Endothelial cell (in vitro differentiated cells): Measurements from ENCODE around the gene SLC7A8. TPM values are rescaled to one million over a fixed set of nuclear protein-coding genes. Genes with fewer than 3 reads are reported as not detected.

Experiments used
- DNase-seq: peaks from one replicate; pipeline ENCODE4 v3.0.0; 2021; ENCODE audit warnings: low spot score
- H3K27ac Mint-ChIP-seq: one replicate; pipeline ENCODE4 v1.8.0; 2021; ENCODE audit warnings: mixed read lengths, inconsistent platforms; ENCODE audit not compliant: unreplicated experiment
- H3K27me3 Mint-ChIP-seq: one replicate; pipeline ENCODE4 v1.8.0; 2021; ENCODE audit warnings: mild to moderate bottlenecking, moderate library complexity, mixed read lengths, inconsistent platforms; ENCODE audit not compliant: unreplicated experiment
- H3K36me3 Mint-ChIP-seq: one replicate; pipeline ENCODE4 v1.8.0; 2021; ENCODE audit warnings: mild to moderate bottlenecking, low read depth, mixed read lengths, inconsistent platforms; ENCODE audit not compliant: unreplicated experiment
- H3K4me1 Mint-ChIP-seq: one replicate; pipeline ENCODE4 v1.8.0; 2021; ENCODE audit warnings: mild to moderate bottlenecking, mixed read lengths, inconsistent platforms; ENCODE audit not compliant: unreplicated experiment
- H3K4me3 Mint-ChIP-seq: one replicate; pipeline ENCODE4 v1.8.0; 2021; ENCODE audit warnings: mild to moderate bottlenecking, mixed read lengths, inconsistent platforms; ENCODE audit not compliant: unreplicated experiment
- H3K9me3 Mint-ChIP-seq: one replicate; pipeline ENCODE4 v1.8.0; 2021; ENCODE audit warnings: mixed read lengths, inconsistent platforms; ENCODE audit not compliant: unreplicated experiment
- total RNA-seq: library from RNA; stranded (reverse); fragmentation: NEBNext Ultra II Directional; extraction: Animal tissue kit (Norgen Biotek cat#: 25700); gene quantifications from one replicate; pipeline ENCODE4 v1.2.1, GENCODE V29; 2021; ENCODE audit not compliant: unreplicated experiment
- TF ChIP-seq, protein P1 (sequence below): fragments of 200-600 bp; sonication (generic); IDR thresholded peaks from one replicate; pipeline ENCODE4 v1.5.0; 2021; ENCODE audit warnings: antibody characterized with exemption; ENCODE audit not compliant: unreplicated experiment

The SLC7A8 gene
- total RNA-seq, 1 donor from 2014 or later, result 24.3 TPM

GRCh38 chr14:23118506-23119362 is 64.7 kb downstream of the SLC7A8 start, which contains the start of gene CEBPE:
Gene CEBPE, minus strand, starts transcription at chr14:23119255. Its CDS starts 164 bp downstream, at chr14:23119091.
- Mint-ChIP-seq H3K4me3 (peak within 1 kb of the TSS; percentile 66), H3K36me3 (peaks cover 8% of the 10 kb centered on the region), H3K4me1 (peaks cover 41% of the 10 kb centered on the region), H3K27me3 (peaks cover 10% of the 10 kb centered on the region), H3K9me3 (no peaks in the 10 kb centered on the region), H3K27ac (peak within 1 kb of the TSS; percentile 49)
- TF ChIP-seq, protein P1, sequence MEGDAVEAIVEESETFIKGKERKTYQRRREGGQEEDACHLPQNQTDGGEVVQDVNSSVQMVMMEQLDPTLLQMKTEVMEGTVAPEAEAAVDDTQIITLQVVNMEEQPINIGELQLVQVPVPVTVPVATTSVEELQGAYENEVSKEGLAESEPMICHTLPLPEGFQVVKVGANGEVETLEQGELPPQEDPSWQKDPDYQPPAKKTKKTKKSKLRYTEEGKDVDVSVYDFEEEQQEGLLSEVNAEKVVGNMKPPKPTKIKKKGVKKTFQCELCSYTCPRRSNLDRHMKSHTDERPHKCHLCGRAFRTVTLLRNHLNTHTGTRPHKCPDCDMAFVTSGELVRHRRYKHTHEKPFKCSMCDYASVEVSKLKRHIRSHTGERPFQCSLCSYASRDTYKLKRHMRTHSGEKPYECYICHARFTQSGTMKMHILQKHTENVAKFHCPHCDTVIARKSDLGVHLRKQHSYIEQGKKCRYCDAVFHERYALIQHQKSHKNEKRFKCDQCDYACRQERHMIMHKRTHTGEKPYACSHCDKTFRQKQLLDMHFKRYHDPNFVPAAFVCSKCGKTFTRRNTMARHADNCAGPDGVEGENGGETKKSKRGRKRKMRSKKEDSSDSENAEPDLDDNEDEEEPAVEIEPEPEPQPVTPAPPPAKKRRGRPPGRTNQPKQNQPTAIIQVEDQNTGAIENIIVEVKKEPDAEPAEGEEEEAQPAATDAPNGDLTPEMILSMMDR, result no peak
- DNase-seq, result no peak

GRCh38 chr14:23117371-23118020 is 66.0 kb downstream of the SLC7A8 start:
- Mint-ChIP-seq H3K27me3 (peaks cover 10% of the 10 kb centered on the region), H3K4me1 (peaks cover 35% of the 10 kb centered on the region), H3K9me3 (no peaks in the 10 kb centered on the region), H3K4me3 (no peak overlapping the region), H3K27ac (no peak overlapping the region), H3K36me3 (peaks cover 8% of the 10 kb centered on the region)
- no peak for DNase-seq
- TF ChIP-seq, protein P1, result no peak

- TF ChIP-seq, protein P1, result no peak
- Mint-ChIP-seq H3K4me3 (no peak overlapping the region), H3K27ac (no peak overlapping the region)
Measured at GRCh38 chr14:23115918-23116317, 67.5 kb downstream of the SLC7A8 start.

DNA sequence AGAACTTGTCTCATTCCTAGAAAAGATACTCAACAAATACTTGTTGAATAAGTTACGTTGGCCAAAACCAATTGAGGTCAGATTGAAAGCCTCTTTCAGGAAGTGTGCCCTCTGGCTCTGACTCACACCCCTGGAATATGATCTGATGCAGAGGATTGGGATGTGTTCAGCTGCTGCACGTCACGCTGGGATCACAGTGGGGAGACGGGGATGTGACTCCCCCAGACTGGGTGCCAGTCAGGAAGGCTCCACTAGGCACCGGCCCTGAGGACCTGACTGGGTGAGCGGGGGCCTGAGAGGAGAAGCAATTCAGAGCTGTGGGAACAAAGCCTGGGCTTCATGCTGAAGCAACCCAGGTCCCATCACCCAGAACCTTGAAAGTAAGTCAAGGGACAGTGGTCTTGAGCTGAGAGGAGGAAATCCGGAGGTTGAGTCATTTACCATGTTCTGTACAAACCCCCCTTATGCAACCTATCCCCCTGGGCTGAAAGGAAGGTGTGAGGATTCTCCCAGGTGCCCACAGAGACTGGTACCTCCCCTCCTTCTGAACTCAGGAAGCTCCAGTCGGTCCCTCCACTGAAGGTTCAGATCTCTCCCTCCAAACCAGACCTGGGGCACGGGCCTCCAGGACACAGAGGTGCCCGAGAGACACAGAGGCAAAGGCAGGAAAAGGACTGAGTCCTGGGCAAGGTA is 68.3 kb downstream of the SLC7A8 start:
- H3K27ac Mint-ChIP-seq, result no peak overlapping the region
- no peak overlapping the region for H3K4me3 Mint-ChIP-seq
- DNase-seq, result no peak
- H3K9me3 Mint-ChIP-seq, result no peaks in the 10 kb centered on the region
- H3K27me3 Mint-ChIP-seq, result peaks cover 7% of the 10 kb centered on the region
- peaks cover 5% of the 10 kb centered on the region for H3K36me3 Mint-ChIP-seq
- TF ChIP-seq, protein P1, result no peak
- H3K4me1 Mint-ChIP-seq, result peaks cover 12% of the 10 kb centered on the region

More at GRCh38 chr14:23115918-23116317, 67.5 kb downstream of the SLC7A8 start:
- H3K27me3 Mint-ChIP-seq, result peaks cover 7% of the 10 kb centered on the region
- peaks cover 8% of the 10 kb centered on the region for H3K36me3 Mint-ChIP-seq
- DNase-seq, result no peak
- H3K4me1 Mint-ChIP-seq, result peaks cover 19% of the 10 kb centered on the region
- H3K9me3 Mint-ChIP-seq, result no peaks in the 10 kb centered on the region
